ENCODE data around the gene RYR1.

DNA sequence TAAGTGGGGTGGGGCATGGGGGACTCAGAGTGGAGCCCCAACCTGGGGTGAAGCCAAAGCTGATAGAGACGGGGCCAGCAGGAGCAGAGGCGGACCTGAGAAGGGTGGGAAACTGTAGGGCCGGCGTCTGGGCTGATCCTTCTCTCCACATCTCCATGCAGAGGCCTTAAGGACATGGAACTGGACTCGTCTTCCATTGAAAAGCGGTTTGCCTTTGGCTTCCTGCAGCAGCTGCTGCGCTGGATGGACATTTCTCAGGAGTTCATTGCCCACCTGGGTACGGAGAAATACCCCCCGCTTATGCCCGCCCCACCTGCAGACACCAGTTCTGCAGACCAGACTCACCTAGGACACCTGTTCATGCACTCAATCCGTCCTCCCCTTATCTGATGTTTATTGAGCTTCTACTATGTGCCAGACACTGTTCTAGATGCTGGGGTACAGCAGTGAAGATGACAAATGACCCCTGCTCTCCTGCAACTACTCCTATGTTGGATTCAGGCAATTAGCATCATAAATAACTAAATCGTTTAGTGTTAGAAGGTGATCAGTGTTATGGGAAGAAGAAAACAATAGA, 74.1 kb downstream of the RYR1 start:
- TF ChIP-seq POLR2A (IDR thresholded peaks at IDR 0.05; ENCODE audit: borderline replicate concordance, extremely low read depth, insufficient read depth, insufficient read length), result no peak
- TF ChIP-seq, protein P1, sequence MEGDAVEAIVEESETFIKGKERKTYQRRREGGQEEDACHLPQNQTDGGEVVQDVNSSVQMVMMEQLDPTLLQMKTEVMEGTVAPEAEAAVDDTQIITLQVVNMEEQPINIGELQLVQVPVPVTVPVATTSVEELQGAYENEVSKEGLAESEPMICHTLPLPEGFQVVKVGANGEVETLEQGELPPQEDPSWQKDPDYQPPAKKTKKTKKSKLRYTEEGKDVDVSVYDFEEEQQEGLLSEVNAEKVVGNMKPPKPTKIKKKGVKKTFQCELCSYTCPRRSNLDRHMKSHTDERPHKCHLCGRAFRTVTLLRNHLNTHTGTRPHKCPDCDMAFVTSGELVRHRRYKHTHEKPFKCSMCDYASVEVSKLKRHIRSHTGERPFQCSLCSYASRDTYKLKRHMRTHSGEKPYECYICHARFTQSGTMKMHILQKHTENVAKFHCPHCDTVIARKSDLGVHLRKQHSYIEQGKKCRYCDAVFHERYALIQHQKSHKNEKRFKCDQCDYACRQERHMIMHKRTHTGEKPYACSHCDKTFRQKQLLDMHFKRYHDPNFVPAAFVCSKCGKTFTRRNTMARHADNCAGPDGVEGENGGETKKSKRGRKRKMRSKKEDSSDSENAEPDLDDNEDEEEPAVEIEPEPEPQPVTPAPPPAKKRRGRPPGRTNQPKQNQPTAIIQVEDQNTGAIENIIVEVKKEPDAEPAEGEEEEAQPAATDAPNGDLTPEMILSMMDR (IDR thresholded peaks at IDR 0.05 in 2 of 3, conservative IDR thresholded peaks at IDR 0.05 in 1 of 3; ENCODE audit: borderline replicate concordance in 1 of 3, insufficient read depth in 1 of 3, low read depth in 2 of 3, low read length in 2 of 3), result no peak
- TF ChIP-seq ZNF274 (IDR thresholded peaks at IDR 0.05; ENCODE audit: low read depth, low read length), result no peak
- no peak for TF ChIP-seq EZH2 (IDR thresholded peaks at IDR 0.05)
- no peak for TF ChIP-seq JUND (IDR thresholded peaks at IDR 0.05)
- TF ChIP-seq EZH2phosphoT487 (IDR thresholded peaks at IDR 0.05; ENCODE audit: borderline replicate concordance), result no peak

All from HCT116 (cell line).